NOMO-1 treated with dmso at 0.1 percent for 144 hours (cell line): ENCODE data around the gene GPR35.

ENCODE experiments used
- DNase-seq: peaks from one replicate; lab custom pipeline; 2025; ENCODE audit not compliant: unreplicated experiment; lab: John Stamatoyannopoulos, UW

The GPR35 gene

DNA sequence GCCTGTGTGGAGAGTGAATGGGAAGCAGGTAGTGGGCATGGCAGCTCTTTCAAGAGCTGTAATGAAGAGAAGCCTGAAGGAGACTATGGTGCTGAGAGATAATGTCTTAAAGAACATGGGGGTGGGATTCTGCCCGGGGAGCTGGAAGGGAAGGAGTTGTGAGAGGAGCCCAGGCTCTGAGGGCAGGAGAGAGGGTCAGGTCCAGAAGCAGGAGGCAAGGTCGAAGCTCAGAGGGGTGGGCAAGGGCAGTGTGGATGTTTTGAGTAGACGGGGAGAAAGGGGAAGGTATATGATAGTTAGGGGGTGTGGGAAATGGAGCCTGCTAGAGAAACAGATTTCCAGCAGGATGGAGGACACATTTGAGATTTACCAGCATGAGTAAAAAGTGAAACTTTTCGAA is 36.6 kb upstream of the GPR35 start:
- no peak for DNase-seq

DNA sequence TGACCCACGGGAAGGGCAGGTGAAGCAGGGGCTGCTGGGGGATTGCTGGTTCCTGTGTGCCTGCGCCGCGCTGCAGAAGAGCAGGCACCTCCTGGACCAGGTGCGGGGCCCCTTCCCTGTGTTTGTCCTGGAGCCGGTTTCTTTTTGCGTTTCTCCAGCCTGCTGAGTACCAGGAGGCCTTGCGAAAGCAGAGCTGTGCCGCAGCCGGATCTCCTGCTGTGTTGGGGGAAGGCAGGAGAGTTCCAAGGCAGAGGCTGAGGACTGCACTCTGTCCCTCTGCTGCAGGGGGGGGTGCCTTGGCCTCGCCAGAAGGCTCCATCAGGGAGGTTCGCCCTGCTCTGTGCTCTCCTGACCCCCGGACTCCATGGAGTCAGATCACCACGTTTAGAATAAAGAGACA is 35.9 kb upstream of the GPR35 start:
- no peak for DNase-seq

DNA sequence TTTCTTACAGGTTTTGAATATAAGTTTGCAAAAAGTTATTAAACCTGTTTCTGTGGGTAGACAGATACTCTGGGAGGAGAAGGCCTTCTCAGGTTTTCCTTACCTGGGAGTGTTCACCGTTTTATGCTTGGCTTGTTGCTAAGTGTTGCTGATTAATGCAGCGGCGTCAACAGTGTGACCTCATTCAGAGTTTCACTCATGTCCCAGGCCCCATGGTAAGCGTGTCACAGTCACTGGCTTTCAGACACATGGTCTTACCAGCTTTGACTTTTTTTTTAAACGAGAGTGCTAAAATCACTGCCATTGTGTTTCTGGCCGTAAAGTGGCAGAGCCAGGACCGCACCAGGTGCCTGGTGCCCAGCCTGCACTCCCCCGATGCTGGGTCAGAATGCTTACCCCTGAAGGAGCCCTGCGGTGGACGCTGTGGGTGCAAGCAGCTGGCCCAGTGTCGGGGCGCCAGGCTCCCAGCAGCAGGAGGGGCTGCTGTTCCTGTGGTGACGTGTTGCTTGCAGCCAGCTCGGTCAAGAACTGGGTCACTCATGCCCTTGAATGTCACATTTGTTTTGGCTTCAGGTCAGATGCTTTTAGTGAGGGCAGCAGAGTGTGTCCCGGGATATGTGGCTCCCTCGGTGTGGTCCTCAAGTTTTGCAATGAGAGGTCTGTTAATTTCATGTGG is 35.3 kb upstream of the GPR35 start:
- DNase-seq, result no peak

DNA sequence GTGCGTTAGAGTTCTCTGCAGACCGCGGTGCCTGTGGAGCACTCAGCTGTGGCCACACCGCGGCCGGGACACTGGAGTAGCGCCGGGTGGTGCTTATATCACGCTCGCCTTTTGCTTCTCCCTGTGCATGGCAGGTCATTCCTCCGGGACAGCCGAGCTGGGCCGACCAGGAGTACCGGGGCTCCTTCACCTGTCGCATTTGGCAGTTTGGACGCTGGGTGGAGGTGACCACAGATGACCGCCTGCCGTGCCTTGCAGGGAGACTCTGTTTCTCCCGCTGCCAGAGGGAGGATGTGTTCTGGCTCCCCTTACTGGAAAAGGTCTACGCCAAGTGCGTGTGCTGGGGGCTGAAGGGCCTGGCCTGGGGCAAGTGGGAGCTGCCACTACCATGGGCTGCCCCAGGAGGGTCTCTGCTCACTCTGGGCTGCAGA is 34.6 kb upstream of the GPR35 start:
- DNase-seq, result no peak

DNA sequence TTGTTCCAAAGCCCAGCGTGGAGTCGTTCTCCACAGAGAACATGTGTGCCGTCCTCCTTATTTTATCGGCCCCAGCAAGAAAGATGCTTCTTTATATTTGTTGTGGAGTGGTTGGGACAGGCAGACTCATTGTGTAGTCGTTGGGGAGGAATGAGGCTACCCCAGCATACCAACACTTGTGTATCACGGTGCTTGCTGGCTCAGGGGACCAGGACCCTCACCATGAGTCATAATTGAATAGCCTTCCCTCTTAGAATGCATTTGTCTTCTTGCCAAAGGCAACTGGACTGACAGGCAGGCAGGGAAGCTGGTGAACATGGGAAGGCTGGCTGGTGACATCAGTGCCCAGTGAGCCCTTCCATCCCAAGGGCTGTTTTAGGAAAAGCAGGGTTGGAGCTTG is 34.1 kb upstream of the GPR35 start:
- DNase-seq, result no peak

GRCh38 chr2:240591784-240592183 is 33.5 kb upstream of the GPR35 start:
- no peak for DNase-seq

DNA sequence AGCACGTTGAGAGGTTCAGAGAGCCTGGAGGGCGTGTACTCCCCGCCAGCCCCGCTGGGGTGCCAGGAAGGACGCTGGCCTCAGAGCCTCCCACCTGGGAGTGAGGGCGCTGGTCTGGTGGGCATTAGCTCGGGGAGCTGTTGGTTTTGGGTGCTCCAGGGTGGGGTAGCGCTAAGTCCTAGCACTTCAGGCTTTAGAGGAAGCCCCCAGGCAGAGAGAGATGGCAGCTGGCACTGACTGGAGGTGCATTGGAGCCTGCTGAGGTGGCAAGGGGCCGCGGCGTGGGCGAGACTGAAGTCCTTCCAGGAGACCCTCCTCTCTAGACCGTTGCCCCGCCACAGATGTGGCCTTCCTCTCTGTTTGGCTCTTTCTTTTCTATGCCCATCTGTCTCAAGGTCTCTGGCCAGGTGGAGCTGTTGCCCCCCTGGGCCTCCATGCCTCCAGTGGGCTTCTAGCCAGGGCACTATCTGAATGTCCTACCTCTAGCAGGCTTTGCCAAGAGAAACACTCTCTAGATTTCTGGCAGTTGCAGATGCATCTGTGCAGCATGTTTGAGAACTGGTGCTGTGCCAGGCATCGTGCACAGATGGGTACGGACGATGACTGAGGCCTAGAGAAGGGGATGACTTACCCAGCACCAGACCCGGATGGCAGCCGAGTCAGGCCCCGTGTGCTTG is 32.1 kb upstream of the GPR35 start:
- no peak for DNase-seq

DNA sequence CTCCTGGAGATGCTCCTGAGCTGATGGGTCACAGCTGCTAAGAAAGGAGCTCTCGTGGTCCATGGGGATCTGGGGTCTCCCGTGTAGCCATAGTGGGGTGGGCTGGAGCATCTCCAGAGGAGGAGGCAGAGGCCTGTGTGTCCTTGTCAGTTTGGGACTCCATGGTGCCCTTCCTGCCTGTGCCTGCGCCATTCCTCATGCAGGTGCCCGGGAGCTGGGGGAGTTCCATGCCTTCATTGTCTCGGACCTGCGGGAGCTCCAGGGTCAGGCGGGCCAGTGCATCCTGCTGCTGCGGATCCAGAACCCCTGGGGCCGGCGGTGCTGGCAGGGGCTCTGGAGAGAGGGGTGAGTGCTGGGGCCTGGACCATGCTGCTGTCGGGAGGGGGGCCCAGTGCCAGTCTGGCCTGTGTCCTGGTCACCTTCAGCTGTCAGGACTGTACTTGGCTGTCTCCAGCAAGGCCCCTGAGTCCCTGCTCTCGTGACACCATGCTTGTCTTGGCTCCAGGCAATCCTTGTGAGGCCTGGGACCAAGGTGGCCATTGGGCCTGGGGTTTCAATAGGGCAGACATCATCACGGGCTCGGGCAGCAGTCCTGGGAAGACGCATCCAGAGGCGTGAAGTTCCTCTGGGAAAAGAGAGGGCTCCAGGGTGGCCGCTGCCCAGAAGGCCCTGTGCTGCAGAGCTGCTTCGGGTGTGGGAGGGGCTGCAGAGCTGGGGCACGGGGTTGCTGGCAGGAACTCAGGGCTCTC is 31.4 kb upstream of the GPR35 start:
- no peak for DNase-seq

GRCh38 chr2:240594511-240595380 is 30.5 kb upstream of the GPR35 start:
- no peak for DNase-seq

GRCh38 chr2:240595381-240596079 is 29.8 kb upstream of the GPR35 start:
- no peak for DNase-seq

DNA sequence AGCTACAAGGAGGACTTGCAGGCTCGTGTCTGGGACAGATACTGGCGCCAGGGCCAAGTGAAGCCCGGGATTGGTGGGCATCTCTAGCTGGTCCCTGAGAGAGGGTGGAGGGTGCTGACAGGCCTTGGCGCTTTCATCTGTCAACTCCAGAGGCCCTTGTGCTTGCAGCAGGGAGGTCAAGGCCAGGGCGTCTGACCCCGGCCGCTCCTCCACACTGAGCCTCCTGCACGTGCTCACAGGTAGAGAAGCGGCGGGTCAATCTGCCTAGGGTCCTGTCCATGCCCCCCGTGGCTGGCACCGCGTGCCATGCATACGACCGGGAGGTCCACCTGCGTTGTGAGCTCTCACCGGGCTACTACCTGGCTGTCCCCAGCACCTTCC is 29.2 kb upstream of the GPR35 start:
- no peak for DNase-seq

DNA sequence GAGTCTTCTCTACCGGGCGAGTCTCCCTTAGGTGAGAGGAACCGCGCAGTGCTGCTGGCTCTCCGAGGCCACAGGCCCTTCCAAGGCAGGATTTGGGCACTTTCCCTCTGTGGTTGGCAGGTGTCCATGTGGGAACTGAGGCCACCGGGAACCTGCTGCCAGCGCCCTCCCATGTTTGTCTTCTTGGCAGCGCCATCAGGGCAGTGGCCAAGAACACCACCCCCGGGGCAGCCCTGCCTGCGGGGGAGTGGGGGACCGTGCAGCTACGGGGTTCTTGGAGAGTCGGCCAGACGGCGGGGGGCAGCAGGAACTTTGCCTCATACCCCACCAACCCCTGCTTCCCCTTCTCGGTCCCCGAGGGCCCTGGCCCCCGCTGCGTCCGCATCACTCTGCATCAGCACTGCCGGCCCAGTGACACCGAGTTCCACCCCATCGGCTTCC is 28.8 kb upstream of the GPR35 start:
- DNase-seq, result no peak

DNA sequence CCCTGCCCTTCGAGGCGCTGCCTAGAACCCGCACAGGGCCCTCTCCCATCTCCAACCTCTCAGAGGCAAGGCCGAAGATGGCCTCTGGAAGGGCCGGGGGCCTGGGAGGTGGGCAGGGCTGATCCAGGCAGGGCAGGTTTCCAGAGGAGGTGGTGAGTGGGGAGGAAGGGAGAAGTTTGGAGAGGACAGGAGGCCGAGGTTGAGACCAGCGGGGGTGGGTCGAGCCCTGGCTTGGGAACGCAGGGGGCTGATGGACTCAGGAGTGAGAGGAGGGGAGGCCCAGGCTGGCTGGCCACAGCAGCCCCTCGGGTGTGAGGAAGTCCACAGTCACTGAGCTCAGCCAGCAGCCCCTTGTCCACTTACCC is 28.2 kb upstream of the GPR35 start:
- no peak for DNase-seq

DNA sequence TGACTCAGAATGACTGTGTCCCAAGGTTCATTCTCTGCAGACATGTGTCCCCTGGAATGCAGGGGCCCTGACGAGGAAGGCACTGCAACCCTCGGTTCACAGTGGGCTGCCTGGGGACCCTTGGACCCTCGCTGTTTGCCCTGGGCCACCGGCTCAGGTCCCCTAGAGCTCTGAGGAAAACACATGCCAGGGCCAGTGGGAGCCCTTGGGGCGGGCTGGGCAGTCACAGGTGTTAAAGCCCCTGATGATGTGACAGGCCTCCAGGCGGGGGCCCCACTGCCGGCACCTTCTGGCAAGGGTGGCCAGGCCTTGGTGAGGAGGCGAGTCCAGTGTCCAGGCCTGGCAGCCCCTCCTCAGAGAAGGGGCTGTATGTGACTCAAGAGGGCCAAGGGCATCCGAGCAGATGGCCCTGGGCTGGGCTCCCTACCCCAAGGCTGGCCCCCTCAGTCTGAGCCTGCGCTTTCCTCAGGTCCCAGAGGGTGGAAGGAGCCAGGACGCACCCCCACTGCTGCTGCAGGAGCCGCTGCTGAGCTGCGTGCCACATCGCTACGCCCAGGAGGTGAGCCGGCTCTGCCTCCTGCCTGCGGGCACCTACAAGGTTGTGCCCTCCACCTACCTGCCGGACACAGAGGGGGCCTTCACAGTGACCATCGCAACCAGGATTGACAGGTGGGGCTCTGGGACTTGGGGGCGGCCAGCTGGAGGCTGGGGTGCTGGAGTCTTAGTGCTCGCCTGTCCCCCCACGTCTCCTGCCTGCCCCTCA is 27.7 kb upstream of the GPR35 start:
- no peak for DNase-seq

DNA sequence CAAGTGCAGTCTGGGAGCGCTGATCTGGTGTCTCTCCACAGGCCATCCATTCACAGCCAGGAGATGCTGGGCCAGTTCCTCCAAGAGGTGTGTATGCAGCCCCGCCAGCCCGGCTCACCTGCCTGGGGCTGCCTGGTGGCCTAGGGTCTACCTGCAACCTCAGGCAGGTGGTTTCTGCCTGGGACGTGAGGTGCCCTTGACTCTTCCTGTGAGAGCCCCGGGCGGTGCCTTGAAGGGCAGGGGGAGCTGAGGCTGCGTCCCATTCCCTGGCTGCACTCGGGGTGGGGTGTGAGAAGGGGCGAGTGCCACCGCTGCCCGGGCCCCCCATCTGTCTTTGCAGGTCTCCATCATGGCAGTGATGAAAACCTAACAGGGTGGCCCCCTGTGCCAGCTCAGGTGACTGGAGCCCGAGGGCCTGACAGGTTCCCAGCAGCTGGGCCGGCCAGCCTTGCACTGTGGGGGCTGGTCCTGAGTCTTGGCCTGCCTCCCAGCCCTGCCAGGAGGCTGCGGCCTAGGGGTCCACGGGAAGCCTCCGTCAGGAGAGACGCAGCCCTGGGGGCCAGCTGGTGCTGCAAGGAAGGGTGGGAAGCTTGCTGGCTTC is 26.9 kb upstream of the GPR35 start:
- no peak for DNase-seq

DNA sequence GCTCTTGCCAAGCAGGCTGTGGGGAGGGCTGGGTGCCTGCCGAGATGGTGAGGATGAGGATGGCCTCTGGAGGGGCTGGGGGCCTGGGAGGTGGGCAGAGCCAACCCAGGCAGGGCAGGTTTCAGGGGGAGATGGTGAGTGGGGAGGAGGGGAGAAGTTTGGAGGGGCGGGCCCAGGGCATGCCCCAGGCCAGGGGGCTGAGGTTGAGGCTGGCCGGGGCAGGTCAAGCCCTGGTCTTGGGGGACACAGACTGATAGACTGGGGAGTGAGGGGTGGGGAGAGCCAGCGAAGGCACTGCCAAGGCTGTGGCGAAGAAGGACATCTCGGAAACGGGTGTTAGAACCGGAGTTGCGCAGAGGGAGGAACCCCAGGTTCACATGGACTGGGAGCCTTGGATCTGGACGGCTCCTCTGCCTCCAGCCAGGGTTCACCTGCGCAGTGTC is 26.1 kb upstream of the GPR35 start:
- no peak for DNase-seq

- DNase-seq, result no peak
These were observed 24.8 kb upstream of the GPR35 start for GRCh38 chr2:240600451-240600961.

DNA sequence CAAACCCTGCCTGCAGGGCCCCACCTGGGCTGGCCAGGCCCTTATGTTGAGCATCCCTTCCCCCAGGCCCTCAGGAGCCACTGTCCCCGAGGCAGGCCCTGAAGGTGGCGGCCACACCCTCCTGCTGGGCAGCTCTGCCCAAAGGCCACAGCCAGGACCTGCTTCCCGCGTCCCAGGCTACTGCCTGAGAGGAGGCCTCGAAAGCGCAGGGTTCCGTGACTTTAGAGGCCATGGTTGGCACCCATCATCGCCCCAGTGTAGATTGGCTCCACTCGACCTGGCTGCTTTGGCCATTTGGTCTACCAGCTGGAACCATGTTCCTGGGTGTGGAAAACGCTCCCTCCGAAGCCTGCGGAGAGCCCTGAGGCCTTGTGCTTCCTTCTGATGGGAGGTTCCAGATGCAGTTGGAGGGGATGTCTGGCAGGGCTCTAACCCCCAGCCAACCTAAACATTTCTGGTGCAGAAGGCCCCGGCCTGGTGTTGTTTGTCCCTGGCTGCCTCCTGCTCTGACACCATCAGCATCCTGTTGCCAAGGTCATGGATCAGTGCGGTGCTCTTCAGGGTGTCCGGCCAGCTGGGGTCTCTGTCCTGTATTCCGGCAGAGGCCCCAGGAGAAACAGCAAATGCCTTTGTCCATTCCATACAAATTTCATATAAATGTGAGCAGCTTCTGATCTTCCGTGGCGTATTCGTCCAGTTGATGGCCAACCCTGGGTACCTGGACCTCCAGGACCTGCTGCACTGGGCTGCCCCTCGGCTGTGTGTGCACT is 24.0 kb upstream of the GPR35 start:
- no peak for DNase-seq

DNA sequence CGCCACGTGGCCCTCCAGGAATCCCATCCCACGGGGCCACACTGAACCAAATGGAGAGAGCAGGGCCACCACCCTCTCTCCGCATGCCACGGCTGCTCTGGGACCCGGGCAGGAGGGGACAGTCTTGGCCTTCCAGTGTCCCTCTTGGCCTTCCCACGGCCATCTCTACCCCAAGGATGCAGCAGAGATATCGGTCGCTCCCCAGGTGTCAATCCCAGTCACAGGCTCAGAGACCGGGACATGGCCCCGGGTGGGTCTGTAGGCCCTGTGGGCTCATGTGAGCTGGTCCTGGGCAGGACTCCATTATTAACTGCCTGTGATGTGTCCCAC is 23.5 kb upstream of the GPR35 start:
- no peak for DNase-seq
